GM18861 (cell line): Measurements from ENCODE around the gene ERICH3.
"Not testable (repeated sequence)": the region's sequence is repeated elsewhere in the genome, so short reads cannot be mapped to it uniquely, and the experiment has no call there.

Experiments
- ATAC-seq: cut with Tn5 transposase; IDR thresholded peaks from one replicate; pipeline ENCODE4 v1.9.1; 2021; ENCODE audit not compliant: unreplicated experiment

The ERICH3 gene

DNA sequence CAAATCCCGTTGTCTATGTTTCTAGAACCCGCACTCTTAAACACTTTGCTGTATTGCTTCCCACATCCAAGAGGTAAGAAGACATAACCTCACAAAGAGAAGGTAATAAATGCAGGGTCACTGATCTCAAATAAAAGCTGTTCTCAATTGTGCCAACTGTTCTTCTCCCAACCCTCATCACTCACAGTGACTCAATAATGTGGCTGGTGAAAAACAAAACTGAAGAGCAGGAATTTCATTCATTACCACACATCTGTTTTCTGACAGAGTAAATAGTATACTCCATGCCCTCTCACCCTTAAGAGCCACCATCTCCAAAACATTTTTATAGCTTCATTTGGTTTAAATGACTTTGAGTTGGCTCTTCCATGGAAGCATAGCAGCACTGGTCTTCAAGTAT, 6.2 kb upstream of the ERICH3 start:
- ATAC-seq, result no peak

DNA sequence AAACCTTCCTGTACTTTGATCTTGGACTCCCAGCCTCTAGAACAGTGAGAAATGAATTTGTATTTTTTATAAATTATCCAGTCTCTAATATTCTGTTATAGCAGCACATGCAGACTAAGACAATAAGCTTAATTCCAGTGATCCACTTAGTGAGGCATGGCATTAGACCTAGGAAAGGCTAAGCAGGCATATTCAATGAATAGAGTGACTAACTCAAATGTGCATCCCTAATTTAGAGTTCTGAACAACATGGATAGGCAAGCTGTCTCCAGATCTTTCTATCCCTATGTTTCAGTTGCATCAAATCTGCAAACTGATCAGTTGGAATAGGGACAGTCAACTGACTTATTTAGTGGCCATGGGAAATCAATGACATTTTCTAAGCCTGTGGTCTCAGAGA, 4.3 kb upstream of the ERICH3 start:
- no peak for ATAC-seq

DNA sequence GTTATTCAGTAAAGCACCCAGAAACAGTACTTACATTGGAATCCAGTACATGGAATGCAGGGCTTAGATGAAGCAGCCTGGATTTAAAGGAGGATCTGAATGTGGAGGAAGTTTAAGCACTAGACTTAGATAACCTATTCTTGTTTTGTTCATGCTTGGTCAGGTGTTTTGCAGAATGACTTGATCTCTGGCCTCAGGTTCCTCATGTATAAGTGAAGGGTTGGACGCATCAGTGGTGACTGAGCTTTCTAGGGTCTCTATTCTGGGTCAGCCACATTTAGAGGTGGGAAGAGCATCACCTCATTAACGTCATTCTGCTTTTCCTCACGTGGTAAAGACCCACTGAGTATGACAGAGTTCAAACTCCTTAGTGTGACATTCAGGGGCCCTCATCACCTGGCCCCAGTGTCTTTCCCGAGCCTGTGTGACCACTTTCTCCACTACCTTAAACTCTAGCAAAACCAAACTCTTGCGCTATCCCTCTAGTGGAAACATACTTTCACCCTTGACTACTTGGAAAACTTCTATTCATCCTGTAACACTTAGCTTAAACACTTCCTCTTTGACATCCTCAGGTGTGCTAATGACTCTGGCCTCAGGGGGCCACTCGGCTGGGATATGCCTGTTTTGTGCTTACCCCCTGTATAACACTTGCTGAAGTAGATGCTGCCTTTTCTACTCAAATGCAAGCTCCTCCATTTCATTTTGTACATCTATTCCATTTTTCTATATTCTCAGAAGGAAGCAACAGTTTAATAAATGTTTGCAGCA, 871 bp upstream of the ERICH3 start:
- no peak for ATAC-seq

DNA sequence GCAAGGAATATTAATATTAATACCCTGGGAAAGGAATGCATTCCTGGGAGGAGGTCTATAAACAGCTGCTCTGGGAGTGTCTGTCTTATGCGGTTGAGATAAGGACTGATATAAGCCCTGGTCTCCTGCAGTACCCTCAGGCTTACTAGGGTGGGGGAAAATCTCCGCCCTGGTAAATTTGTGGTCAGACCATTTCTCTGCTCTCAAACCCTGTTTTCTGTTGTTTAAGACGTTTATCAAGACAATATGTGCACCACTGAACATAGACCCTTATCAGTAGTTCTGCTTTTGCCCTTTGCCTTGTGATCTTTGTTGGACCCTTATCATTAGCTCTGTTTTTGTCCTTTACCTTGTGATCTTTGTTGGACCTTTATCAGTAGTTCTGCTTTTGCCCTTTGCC, 2.7 kb downstream of the ERICH3 start:
- ATAC-seq, result not testable (repeated sequence)

DNA sequence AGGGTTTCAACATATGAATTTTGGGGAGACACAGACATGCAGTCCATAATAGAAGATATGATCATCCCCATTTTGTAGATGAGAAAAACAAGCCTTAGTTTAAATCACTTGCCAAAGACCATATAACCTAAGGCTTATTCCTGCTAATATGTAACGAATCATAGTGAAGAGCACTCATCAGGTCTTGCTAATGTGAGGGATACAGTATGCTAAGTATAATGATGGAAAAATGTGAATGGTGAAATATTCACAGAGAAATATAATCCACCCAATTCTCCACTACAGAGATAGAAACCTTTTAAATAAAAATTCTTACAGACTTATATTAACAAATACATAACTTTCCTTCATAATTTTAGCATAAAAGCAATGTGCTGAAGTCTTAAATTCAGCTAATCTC, 18.9 kb downstream of the ERICH3 start:
- no peak for ATAC-seq

DNA sequence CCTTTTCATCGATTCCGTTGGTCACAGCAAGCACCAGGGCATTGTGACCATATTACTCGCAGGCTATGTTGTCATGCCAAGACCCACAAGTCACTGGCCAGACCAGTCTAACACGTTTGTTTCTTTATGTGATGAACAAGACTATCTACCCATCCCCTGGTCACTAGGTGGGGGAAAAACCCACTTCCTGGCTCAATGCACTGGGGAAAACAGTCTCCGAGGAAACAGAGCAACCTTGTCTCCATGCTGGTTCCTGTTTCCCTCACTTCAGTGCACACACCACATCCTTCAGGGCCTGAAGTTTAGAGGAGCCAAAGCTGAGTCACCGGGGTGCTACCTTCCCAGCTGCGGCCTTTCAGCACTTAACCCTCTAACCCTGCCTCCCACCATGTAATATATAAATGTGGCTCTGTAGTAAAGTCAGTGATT, 20.9 kb downstream of the ERICH3 start:
- peak; percentile 97 for ATAC-seq

DNA sequence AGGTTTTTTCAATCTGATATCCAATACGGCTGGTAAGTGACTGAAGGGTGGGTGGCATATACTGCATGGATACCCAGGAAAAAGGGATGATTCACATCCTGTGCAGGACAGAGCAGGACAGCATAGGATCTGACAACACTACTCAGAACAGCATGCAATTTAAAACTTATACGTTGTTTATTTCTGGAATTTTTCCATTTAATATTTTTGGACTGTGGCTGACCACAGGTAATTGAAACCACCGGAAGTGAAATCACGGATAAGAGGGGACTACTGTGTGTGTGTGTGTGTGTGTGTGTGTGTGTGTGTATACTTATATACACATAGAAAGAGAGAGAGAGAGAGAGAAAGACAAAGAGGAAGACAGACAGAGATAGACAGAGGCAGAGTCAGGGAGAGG, 23.0 kb downstream of the ERICH3 start:
- no peak for ATAC-seq

DNA sequence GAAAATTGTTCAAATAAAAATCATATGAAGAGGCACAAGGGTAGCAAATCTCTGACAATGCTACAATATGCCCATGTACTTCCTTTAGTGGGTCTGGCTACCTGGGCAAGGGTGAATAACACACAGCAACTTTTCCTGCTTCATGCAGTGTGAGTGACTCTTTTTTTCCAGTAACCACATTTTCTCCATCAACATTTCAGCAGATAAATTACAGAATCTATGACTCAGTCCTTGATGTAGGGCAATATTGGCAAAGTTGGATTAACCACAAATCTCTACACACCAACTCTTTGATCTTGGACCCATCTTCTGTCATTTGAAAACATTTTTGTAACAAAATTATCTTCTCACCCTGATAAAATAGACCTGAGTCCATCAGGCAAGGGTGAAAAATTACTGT, 31.7 kb downstream of the ERICH3 start:
- ATAC-seq, result no peak

DNA sequence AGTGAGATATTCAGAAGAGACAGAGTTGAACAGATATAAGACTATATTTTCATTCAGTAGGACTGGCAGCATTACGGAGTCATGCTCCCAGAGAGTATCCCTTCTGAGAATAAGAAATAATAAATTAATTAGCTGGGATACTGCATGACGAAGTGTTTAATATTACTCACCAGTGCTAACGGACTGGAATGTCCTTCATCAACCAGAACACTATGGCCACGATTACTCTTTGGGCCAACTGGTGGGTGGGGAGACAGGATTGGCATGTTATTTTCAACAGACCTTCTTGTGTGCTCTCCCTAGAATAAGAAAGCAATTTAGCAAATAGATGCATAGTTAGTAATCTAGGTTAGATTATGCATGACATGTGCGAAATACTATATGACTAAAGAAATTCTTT, 32.4 kb downstream of the ERICH3 start:
- ATAC-seq, result no peak

DNA sequence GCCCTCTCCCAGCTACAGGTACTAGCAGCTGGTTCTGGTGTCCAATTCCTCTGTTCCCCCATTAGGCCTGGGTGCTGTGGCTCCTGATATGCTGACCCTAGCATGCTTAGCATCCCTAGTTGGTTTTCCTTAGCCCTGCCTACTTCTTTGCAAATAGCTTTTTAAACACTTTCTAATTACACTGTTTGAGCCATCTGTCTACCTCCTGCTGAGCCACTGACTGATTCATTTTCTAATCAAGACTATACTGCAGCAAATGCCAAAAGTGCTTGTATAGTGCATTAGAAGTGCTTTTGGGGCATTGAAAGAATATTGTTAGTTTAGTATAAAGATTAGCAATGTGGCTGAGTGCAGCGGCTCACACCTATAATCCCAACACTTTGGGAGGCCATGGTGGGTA, 36.3 kb downstream of the ERICH3 start:
- ATAC-seq, result no peak

DNA sequence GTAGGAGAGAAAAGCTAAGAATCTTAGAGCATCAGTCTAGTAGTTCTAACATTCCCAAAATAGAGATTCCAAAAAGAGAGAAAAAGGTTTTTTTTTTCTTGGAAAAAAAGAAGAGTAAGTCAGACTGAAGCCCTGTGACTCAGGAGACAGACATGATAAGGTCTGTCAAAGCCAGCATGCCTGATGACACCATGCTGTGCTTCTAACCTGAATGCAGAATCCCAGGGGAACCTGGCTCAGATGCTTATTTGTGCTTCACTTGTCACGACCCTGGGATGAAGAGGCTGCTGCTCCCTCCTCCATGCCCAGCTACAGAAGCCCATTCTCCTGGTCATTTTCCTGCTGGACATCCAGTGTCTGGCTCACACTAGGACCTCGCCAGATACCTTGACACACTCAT, 44.3 kb downstream of the ERICH3 start:
- no peak for ATAC-seq

DNA sequence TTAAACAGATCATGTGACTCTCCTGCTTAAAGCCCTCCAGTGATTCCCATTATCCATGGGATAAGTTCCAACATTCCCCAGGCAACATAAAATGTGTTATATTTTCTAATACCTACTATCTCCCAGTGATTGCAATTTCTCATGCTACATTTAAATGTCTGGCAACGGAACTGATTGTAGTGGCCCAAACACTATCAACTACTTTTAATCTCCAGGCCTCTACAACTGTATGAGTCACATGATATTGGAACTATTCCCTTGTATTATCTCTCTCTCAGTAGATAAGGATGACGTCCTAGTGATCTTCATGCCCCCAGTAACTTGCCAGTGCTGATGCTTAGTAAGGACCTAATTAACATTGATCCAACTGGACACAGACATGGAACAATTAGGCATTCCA, 49.9 kb downstream of the ERICH3 start:
- no peak for ATAC-seq

DNA sequence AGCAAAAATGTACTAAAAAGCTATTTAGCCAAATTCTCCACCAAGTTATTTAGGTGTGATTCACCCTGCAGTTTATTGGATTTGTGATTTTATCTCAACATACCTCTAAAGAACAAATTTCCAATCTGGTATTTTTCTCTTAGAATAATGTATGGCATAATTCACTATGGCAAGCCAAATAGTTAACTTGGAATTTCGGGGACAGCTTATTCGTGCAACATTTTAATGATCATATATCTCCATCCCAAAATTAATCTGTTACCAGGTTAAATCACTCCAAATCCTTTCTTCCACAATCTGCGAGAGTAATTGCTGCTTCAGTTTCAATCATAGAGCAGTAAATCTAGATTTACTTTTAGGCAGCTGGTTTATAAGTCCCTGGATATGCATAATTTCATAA, 53.4 kb downstream of the ERICH3 start:
- ATAC-seq, result no peak

DNA sequence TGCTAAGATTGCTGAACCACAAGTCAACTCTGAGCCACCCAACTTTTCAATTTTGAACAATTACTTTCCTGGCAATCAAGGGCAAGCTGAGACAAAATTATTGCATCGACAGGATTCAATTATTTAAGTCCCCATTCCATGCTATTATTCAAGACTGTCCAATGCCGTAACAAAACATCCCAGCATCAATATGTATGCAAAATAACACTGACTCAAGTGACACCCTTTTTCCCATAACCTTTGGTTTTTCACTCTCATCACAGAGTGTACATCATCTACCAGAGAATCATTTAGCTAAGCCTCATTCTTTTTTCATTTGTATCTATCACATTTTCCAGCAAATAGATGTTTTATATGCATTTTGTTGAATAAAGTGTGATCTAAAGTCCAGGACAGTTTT, 54.6 kb downstream of the ERICH3 start:
- ATAC-seq, result no peak

DNA sequence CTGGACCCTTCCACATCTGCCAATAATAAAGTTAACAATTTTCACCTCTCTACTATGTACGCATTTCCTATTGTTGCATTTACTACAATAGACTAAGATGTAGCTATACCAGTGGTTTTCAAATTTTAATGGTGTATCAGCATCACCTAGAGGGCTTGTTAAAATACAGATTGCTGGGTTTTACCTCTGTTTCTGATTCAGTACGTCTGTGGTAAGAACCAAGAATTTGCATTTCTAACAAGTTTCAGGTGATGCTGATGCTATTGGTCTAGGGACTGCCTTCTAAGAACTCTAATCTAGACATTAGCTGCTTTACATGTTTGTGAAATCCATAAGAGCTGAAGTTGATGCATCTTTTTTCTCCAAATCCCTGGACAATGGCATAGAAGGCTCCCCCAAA, 59.7 kb downstream of the ERICH3 start:
- no peak for ATAC-seq

DNA sequence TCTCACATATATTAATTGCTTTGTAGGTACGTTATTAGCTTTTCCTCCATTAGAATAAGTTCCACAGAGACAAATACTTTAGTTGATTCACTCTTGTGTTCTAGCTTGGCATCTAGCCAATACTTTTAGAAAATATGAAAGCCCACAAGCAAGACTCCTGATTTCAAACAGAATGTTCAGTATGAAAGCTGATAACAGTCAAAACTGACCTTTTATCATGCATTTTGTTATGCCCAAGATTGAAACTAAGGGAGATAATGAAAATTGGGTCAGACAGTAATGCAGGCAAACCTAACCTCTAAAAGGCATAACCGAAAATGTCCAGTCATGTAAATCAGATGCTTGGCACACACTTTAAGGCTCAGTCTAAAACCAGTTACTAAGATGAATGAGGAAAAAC, 61.7 kb downstream of the ERICH3 start:
- no peak for ATAC-seq

DNA sequence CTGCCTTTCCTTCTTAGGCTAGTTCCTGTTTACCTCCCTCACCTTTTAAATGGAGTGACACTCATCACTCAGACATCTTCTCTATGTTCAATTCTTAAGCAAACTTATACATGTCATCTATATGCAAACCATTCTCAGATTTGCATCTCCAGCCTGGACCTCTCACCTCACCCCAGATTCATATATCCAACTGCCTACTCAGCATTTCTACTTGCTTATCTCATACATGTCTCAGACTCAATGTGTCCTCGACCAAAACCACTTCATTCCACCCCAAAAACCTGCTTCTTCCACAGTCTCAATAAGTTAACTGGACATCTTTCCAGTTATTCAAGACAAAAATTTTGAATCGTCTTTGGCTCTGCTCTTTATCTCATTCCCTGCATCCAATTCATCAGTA, 62.6 kb downstream of the ERICH3 start:
- ATAC-seq, result no peak

DNA sequence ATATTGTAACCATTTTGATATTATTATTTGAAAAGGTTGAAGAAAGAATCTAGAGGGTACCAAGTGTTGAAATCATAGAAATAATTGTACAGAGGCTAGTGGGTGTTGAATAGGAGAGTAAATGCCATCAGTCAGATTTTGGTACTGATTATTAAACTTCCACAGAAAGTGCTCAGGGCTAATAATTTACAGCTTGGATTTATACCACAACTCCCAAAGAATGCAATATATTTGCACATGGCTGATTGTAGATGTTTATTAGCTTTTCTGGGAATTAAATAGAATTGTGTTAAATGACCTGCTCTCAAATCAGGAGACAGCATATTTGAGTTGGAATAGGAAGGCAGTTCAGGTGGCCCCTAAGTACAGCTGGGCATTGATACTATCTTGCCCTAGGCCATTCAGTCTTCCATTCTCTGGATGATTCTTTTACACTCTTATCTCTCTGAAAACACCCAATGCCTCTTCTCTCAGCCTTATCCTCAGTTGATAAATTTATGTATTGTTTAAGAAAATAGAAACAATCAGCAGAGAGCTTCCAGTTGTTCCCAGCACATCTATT, 63.7 kb downstream of the ERICH3 start:
- no peak for ATAC-seq

DNA sequence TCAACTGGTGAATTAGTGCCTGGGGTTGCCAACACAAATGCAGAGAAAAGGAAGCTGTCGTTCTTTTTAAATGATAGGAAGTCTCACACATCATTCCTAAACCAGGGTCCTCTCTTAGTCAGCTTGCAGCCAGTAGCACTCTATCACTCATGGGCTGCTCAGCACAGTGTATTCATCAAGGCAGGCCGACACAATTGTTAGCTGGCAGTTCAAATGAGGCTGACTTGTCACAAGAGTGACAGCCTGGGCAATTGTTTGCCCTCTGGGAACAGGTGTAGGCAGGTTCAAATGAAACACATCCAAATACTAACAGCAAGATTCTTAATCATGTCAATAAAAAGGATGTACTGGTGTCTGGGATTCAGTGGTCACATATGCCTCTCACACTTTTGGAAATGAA, 76.9 kb downstream of the ERICH3 start:
- ATAC-seq, result no peak

DNA sequence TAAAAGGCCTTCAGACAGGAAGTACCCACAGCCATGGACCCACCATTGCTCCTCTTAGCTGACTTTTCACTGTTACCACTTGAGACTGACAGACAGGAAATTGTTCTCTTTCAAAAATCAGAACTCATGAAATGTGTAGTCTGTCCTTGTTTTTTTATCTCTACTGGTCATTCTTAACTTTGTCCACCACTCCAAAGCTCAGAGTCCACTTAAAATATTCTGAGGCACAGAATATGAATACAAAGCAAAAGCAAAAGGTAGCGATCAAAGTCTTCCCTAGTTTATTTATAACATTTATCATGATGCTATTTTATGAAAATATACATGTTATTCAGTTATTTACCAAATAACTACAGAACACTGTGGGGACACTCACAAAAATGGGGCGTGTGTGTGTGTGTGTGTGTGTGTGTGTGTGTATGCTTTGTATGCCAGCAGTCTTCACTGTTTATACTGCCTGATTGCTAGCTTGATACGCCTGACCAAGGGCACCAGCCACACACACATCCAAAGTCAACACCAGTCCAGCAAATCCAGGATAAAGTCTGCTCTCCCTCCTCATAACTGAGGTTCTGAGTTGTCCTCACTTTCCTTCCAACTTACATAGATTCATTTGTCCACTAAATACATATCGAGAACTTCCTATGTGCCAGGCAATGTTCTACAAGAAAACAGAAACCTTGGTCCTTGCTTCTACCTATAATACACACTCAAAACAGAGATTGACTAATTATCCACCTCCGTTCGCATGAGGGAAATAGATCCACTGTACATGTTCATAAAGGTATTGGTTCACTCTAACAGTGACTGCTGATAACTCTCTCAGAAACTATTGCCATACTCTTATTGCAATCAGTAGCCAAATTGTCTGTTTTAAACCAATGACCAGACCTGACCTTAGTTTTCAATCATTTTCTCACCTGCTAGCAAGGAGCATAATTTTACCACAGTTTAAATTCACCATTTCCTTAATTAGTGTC, 79.4 kb downstream of the ERICH3 start:
- no peak for ATAC-seq

DNA sequence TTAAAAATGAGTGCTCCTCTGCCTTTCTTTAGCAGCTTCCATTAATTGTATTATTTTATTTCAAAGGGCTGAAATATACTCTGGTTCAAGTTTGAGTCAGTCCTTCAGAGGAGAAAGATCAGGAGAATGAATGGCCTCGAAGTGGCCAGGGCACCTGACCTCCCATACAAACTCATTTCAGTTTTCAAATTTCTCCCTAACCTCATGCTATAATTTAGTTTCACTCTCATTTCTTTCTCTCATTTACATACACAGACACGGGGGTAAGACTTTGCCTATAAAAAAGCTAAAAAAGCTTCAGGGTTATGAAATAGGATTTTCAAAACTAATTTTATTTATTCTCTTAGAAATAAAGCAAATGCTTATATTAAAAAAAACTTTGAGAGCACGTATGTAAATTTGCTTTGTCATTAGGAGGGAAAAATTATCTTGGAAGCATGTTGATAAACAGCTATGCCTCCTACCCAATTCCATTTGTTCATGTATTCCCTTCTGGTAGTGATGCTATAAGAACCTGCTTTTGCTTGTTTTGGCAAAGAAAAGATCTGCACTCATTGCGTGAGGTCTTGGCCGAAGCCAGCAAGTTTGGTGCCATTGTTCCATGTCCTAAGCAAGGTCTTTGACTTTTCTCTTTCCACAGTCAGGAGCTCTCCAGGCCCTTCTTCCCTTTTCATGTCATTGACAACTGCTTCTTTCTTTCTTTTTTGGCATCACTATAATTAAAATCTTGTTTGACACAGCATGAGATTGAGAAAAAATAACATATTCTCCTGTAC, 80.8 kb downstream of the ERICH3 start:
- ATAC-seq, result no peak
